ENCODE data around the gene SEMA5A.

- TF ChIP-seq ZNF670 (tag by site-specific recombination; IDR thresholded peaks at IDR 0.05; ENCODE audit: low read depth), result no peak
- no peak for TF ChIP-seq CTCF (tag by site-specific recombination; IDR thresholded peaks at IDR 0.05)
- no peak for TF ChIP-seq YY1 (tag by site-specific recombination; IDR thresholded peaks at IDR 0.05)
- TF ChIP-seq ZNF621 (tag by site-specific recombination; IDR thresholded peaks at IDR 0.05), result no peak
- no peak for TF ChIP-seq OSR2 (tag by site-specific recombination; IDR thresholded peaks at IDR 0.05)
- TF ChIP-seq ZNF221 (tag by site-specific recombination; IDR thresholded peaks at IDR 0.05; ENCODE audit: borderline replicate concordance), result no peak
- TF ChIP-seq ZNF18 (tag by site-specific recombination; IDR thresholded peaks at IDR 0.05), result no peak
- no peak for TF ChIP-seq REST (tag by site-specific recombination; IDR thresholded peaks at IDR 0.05)
- no peak for TF ChIP-seq ZBTB10 (tag by site-specific recombination; IDR thresholded peaks at IDR 0.05)
Observed at GRCh38 chr5:9148242-9148641, 397.6 kb downstream of the SEMA5A start.
